ENCODE results near the gene CAMTA1. TPM values are rescaled to one million over a fixed set of nuclear protein-coding genes. Genes with fewer than 3 reads are reported as not detected.
A peak's percentile ranks its signal among the peaks of the same experiment; 100 is the strongest.

The CAMTA1 gene
- total and polyA plus RNA-seq, 4 donors = 48.1 to 140 (median 52.3) TPM

GRCh38 chr1:7698641-7699040 lies 913.4 kb downstream of the CAMTA1 start:
- Histone ChIP-seq H3K4me1 (ENCODE audit: control insufficient read depth in 5 of 5, insufficient read depth in 5 of 5, low read length in 5 of 5) (peaks cover 0 to under 1% (median 0%) of the 10 kb centered on the region in 5 donors), H3K9ac (ENCODE audit: insufficient read depth in 1 of 2, low read length in 2 of 2) (no peak overlapping the region), H3K4me3 (no peak overlapping the region), H3K27ac (ENCODE audit: low read depth in 1 of 2, low read length in 1 of 2) (no peak overlapping the region), H3K27me3 (ENCODE audit: control insufficient read depth in 3 of 3, insufficient read depth in 3 of 3, low read length in 2 of 3) (peaks cover 0 to 7% (median 6%) of the 10 kb centered on the region in 3 donors), H3K36me3 (ENCODE audit: control insufficient read depth in 4 of 4, insufficient read depth in 4 of 4, low read length in 4 of 4) (no peaks in the 10 kb centered on the region), H3K9me3 (ENCODE audit: control insufficient read depth in 4 of 4, insufficient read depth in 3 of 4, low read length in 3 of 4) (peaks cover 0 to under 1% (median under 1%) of the 10 kb centered on the region in 4 donors)
- DNase-seq = no peak
- TF ChIP-seq, protein P1, sequence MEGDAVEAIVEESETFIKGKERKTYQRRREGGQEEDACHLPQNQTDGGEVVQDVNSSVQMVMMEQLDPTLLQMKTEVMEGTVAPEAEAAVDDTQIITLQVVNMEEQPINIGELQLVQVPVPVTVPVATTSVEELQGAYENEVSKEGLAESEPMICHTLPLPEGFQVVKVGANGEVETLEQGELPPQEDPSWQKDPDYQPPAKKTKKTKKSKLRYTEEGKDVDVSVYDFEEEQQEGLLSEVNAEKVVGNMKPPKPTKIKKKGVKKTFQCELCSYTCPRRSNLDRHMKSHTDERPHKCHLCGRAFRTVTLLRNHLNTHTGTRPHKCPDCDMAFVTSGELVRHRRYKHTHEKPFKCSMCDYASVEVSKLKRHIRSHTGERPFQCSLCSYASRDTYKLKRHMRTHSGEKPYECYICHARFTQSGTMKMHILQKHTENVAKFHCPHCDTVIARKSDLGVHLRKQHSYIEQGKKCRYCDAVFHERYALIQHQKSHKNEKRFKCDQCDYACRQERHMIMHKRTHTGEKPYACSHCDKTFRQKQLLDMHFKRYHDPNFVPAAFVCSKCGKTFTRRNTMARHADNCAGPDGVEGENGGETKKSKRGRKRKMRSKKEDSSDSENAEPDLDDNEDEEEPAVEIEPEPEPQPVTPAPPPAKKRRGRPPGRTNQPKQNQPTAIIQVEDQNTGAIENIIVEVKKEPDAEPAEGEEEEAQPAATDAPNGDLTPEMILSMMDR (IDR thresholded peaks at IDR 0.05; ENCODE audit: control extremely low read depth, extremely low read depth) = no peak
- WGBS, 2 donors = 91 to 92% methylated on average over 7 of the region's 7 CpGs
- no peak for ATAC-seq (ENCODE audit: insufficient read depth, low FRiP score)

DNA sequence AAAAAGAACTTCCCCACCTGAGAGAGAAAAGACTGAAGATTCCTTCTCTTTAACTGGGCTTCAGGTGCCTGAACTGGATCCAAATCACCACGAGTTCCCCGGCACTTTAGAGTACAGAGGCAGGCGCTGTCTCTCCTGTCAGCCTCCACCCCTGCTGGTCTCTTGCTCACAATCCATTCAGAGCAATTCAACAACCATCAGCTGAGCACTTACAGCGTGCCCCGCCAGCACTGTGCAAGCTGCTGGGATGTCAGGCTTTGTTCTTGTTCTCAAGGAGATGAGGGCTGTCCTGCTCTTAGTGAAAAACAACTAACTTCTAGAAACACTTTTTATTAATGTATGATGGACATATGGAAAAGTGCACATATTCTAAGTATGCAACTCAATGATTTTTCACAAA lies 917.1 kb downstream of the CAMTA1 start:
- no peak overlapping the region for H3K4me3 ChIP-seq
- no peak for ATAC-seq (ENCODE audit: insufficient read depth, low FRiP score)
- H3K36me3 ChIP-seq (ENCODE audit: control insufficient read depth in 4 of 4, insufficient read depth in 4 of 4, low read length in 4 of 4) = no peaks in the 10 kb centered on the region
- peaks cover 0 to 6% (median 0%) of the 10 kb centered on the region in 5 donors for H3K4me1 ChIP-seq (ENCODE audit: control insufficient read depth in 5 of 5, insufficient read depth in 5 of 5, low read length in 5 of 5)
- TF ChIP-seq, protein P1 (IDR thresholded peaks at IDR 0.05; ENCODE audit: control extremely low read depth, extremely low read depth) = no peak
- H3K9ac ChIP-seq (ENCODE audit: insufficient read depth in 1 of 2, low read length in 2 of 2) = no peak overlapping the region
- H3K27ac ChIP-seq (ENCODE audit: low read depth in 1 of 2, low read length in 1 of 2) = no peak overlapping the region
- DNase-seq = peak in 2 of 3 donors; percentile 16 to 23
- no peaks in the 10 kb centered on the region for H3K9me3 ChIP-seq (ENCODE audit: control insufficient read depth in 4 of 4, insufficient read depth in 3 of 4, low read length in 3 of 4)
- 36 to 59% methylated on average over 5 of the region's 5 CpGs for WGBS, 2 donors
- H3K27me3 ChIP-seq (ENCODE audit: control insufficient read depth in 3 of 3, insufficient read depth in 3 of 3, low read length in 2 of 3) = peaks cover 0 to 19% (median 16%) of the 10 kb centered on the region in 3 donors

DNA sequence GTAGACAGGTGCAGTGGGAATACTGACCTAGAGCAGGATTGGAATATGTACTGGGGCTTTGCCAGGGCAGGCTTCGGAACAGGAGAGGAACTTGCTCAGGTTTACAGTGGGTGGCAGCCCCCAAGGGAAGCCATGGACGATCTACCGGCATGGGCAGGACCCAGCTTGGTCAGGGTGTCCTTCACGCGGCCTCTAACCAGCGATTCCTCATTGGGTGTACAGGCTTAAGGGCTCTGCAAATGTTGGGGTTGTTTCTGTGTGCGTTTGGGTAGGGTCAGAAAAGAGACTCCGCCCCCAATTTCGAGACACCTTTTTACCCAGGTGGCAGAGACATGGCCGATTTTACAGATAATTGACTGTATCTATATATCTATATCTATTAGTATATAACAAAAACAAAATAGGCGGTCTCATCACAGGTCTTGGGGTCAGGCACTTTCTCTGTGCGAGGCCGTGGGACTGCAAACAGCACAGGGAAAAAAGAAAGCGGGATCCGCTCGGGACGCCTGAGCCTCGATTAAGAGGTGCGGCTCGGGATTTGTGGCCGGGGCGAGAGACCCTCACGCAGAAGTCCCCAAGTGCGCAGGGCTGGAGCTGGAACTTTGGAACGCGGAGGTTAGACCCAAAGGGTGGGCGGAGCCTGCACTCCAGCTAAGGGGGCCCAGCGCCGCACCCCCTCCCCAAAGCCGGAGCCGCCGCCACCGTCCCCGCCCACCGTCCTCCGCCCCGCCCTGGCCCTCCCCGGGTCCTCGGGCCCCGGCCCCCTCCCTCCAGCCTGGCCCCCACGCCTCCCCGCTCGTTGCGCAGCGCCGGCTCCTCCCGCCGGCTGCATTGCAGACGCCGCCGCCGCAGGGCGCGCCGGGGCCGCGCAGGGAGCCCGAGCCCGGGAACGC lies 918.3 kb downstream of the CAMTA1 start:
- 9 to 15% methylated on average over 35 to 60 of the region's 60 CpGs for WGBS, 2 donors
- Histone ChIP-seq H3K4me1 (ENCODE audit: control insufficient read depth in 5 of 5, insufficient read depth in 5 of 5, low read length in 5 of 5) (peaks cover 0 to 6% (median 0%) of the 10 kb centered on the region in 5 donors), H3K36me3 (ENCODE audit: control insufficient read depth in 4 of 4, insufficient read depth in 4 of 4, low read length in 4 of 4) (no peaks in the 10 kb centered on the region), H3K27ac (ENCODE audit: low read depth in 1 of 2, low read length in 1 of 2) (no peak overlapping the region), H3K9ac (ENCODE audit: insufficient read depth in 1 of 2, low read length in 2 of 2) (no peak overlapping the region), H3K4me3 (peak overlapping the region; percentile 37), H3K9me3 (ENCODE audit: control insufficient read depth in 4 of 4, insufficient read depth in 3 of 4, low read length in 3 of 4) (no peaks in the 10 kb centered on the region), H3K27me3 (ENCODE audit: control insufficient read depth in 3 of 3, insufficient read depth in 3 of 3, low read length in 2 of 3) (peaks cover 0 to 20% (median 19%) of the 10 kb centered on the region in 3 donors)
- TF ChIP-seq, protein P1 (IDR thresholded peaks at IDR 0.05; ENCODE audit: control extremely low read depth, extremely low read depth) = no peak
- ATAC-seq (ENCODE audit: insufficient read depth, low FRiP score) = no peak
- peak; percentile 34 to 53 (median 39) for DNase-seq

Measured in lung (tissue), 12 donors.